Colonic mucosa (tissue), 4 donors: ENCODE data around the gene PLK3. TPM values are rescaled to one million over a fixed set of nuclear protein-coding genes. Genes with fewer than 3 reads are reported as not detected.

Experiments
- DNase-seq: peaks from one replicate; pipeline ENCODE4 v3.0.0-alpha.2; 2020
- H3K27ac ChIP-seq: fragments of 200-600 bp; one replicate; pipeline ENCODE4 v1.8.0; 2021
- H3K27me3 ChIP-seq: fragments of 200-600 bp; one replicate; pipeline ENCODE4 v1.8.0; 2021
- H3K36me3 ChIP-seq: fragments of 200-600 bp; one replicate; pipeline ENCODE4 v1.8.0; 2021
- H3K4me1 ChIP-seq: fragments of 200-600 bp; one replicate; pipeline ENCODE4 v1.8.0; 2021; ENCODE audit warnings: mild to moderate bottlenecking
- H3K4me3 ChIP-seq: fragments of 200-600 bp; one replicate; pipeline ENCODE4 v1.8.0; 2021
- H3K9ac ChIP-seq, 2 donors: one replicate each; pipeline ENCODE4 v1.7.0; 2013; ENCODE audit warnings: control low read depth in 2 of 2, low read depth in 2 of 2, low read length in 2 of 2
- H3K9me3 ChIP-seq: fragments of 200-600 bp; one replicate; pipeline ENCODE4 v1.8.0; 2021
- intact Hi-C: fragments of 100-400 bp; cut with DNase I; formaldehyde crosslinking; loops from one replicate; pipeline ENCODE4 v1.14.1; 2022
- total RNA-seq, 2 donors: library from RNA; stranded (reverse); fragmentation: NEBNext Ultra II Directional in 1 of 2; extraction: Animal tissue kit (Norgen Biotek cat#: 25700) in 1 of 2; gene quantifications; one replicate each; pipeline ENCODE4 v1.2.1, GENCODE V29; 2021
- TF ChIP-seq, protein P1 (sequence below): fragments of 200-600 bp; IDR thresholded peaks from one replicate; pipeline ENCODE4 v1.8.0; 2022; ENCODE audit warnings: antibody characterized with exemption, mild to moderate bottlenecking
- donor health status: healthy.
- donor health status: DM: no; HTN: no; CAD: no.
- donor health status: DM: no; HTN: no; CAD: no.

Gene PLK3
- total RNA-seq, 2 donors from 2014 or later: 7.7 to 8.8 TPM

GRCh38 chr1:44785501-44786137, 14.6 kb upstream of the PLK3 start:
- Histone ChIP-seq H3K27ac (no peak overlapping the region), H3K9ac (peak overlapping the region; percentile 54 to 64), H3K4me1 (peaks cover 12% of the 10 kb centered on the region), H3K9me3 (no peaks in the 10 kb centered on the region), H3K27me3 (no peaks in the 10 kb centered on the region), H3K36me3 (no peaks in the 10 kb centered on the region), H3K4me3 (peak overlapping the region; percentile 46)
- DNase-seq: no peak
- intact Hi-C loops: no loop called here
- TF ChIP-seq, protein P1, sequence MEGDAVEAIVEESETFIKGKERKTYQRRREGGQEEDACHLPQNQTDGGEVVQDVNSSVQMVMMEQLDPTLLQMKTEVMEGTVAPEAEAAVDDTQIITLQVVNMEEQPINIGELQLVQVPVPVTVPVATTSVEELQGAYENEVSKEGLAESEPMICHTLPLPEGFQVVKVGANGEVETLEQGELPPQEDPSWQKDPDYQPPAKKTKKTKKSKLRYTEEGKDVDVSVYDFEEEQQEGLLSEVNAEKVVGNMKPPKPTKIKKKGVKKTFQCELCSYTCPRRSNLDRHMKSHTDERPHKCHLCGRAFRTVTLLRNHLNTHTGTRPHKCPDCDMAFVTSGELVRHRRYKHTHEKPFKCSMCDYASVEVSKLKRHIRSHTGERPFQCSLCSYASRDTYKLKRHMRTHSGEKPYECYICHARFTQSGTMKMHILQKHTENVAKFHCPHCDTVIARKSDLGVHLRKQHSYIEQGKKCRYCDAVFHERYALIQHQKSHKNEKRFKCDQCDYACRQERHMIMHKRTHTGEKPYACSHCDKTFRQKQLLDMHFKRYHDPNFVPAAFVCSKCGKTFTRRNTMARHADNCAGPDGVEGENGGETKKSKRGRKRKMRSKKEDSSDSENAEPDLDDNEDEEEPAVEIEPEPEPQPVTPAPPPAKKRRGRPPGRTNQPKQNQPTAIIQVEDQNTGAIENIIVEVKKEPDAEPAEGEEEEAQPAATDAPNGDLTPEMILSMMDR: no peak

- DNase-seq: peak; percentile 77
- no peaks in the 10 kb centered on the region for H3K27me3 ChIP-seq
- H3K27ac ChIP-seq: no peak overlapping the region
- H3K9me3 ChIP-seq: no peaks in the 10 kb centered on the region
- peak overlapping the region; percentile 54 to 64 for H3K9ac ChIP-seq
- no peaks in the 10 kb centered on the region for H3K36me3 ChIP-seq
- intact Hi-C loops: no loop called here
- peaks cover 12% of the 10 kb centered on the region for H3K4me1 ChIP-seq
- TF ChIP-seq, protein P1: peak; percentile 99
- peak overlapping the region; percentile 46 for H3K4me3 ChIP-seq
Observed at GRCh38 chr1:44786138-44786840, 13.9 kb upstream of the PLK3 start.

DNA sequence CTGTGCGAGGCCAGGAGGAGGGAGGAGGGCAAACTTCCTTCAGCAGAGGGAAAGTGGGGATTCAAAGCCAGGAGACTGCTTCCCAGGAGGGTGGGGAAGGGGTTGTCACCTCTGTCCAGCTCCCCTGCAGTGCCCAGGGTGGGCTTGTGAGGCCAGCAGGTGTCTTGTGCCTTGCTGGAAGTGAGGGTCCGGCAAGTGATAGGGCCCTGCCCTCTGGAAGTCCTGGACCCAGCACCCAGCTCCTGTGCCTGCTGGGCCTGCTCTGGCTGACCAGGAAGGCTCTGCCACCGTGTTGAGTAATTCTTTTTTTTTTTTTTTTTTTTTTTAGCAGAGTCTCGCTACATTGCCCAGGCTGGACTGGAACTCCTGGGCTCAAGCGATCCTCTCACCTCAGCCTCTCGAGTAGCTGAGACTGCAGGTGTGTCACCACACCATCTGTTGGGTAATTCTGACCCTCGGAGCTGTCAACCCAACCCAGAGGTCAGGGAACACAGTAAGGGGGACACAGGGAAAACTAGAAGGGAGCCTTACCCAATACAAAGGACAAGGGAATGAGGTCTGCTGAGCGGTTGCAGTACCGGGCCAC, 13.2 kb upstream of the PLK3 start:
- Histone ChIP-seq H3K36me3 (no peaks in the 10 kb centered on the region), H3K9me3 (no peaks in the 10 kb centered on the region), H3K4me3 (peak overlapping the region; percentile 46), H3K9ac (peak overlapping the region; percentile 30 to 54), H3K27me3 (no peaks in the 10 kb centered on the region), H3K27ac (no peak overlapping the region), H3K4me1 (peaks cover 12% of the 10 kb centered on the region)
- DNase-seq: no peak
- TF ChIP-seq, protein P1: no peak
- intact Hi-C loops: no loop called here

- intact Hi-C loops: no loop called here
- Histone ChIP-seq H3K27me3 (no peaks in the 10 kb centered on the region), H3K9me3 (no peaks in the 10 kb centered on the region), H3K36me3 (no peaks in the 10 kb centered on the region), H3K4me3 (no peak overlapping the region), H3K4me1 (peaks cover 12% of the 10 kb centered on the region), H3K27ac (no peak overlapping the region), H3K9ac (no peak overlapping the region)
- TF ChIP-seq, protein P1: no peak
- no peak for DNase-seq
Observed at GRCh38 chr1:44787506-44787905, 12.7 kb upstream of the PLK3 start.

DNA sequence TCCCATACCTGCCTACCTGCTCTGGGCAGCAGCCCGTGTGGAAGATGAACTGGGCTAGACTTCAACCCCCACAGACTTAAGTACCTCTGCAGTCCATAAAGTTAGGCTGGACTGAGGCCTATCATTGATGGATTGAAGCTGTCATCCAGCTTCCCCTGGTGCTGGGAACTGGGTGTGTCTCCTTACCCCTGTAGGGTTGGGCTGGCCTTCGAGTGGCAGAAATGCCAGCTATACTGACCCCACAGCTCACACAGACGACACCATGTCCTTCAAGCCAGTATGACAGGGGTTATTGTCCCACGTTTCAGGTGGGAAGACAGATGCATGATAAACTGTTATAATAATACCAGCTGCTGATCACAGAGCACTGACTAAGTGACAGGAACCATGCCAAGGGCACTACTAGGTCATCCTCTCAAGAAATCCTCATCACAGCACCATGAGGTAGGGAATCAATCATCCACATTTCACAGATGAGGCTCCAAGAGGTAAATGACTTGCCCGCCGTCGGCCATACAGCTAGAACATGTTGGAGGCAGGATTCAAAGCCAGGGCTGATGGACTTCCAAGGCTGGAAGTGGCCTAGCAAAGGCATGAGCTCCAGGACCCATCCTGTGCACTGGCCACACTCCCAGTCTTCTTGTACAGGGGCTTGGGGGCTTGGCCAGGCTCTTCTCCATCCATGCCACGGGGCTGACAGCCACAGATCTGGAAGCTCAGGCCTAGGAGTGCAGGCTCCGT, 11.9 kb upstream of the PLK3 start, which contains the start of gene BEST4:
Gene BEST4 (minus strand): TSS at position 51 of the 741 bp plus-strand sequence. CDS start 465 bp downstream, outside the sequence.
- DNase-seq: no peak
- no peaks in the 10 kb centered on the region for H3K27me3 ChIP-seq
- H3K4me3 ChIP-seq: no peak within 1 kb of the TSS
- no peak within 1 kb of the TSS for H3K9ac ChIP-seq
- TF ChIP-seq, protein P1: no peak
- H3K27ac ChIP-seq: no peak within 1 kb of the TSS
- no peaks in the 10 kb centered on the region for H3K9me3 ChIP-seq
- intact Hi-C loops: no loop called here
- peaks cover 12% of the 10 kb centered on the region for H3K4me1 ChIP-seq
- H3K36me3 ChIP-seq: no peaks in the 10 kb centered on the region
